Skeletal muscle tissue (tissue), 4 donors: Measurements from ENCODE around the gene CDK5RAP3. TPM values are rescaled to one million over a fixed set of nuclear protein-coding genes. Genes with fewer than 3 reads are reported as not detected.
A peak's percentile ranks its signal among the peaks of the same experiment; 100 is the strongest.

ENCODE experiments used
- H3K27ac ChIP-seq: one replicate; pipeline ENCODE4 v1.7.0; 2013; ENCODE audit warnings: mild to moderate bottlenecking, low read depth, low read length, inconsistent platforms
- H3K27me3 ChIP-seq, 3 donors: one replicate each; pipeline ENCODE4 v1.7.0; 2013; ENCODE audit warnings: low read length in 3 of 3; ENCODE audit not compliant: control insufficient read depth in 3 of 3, insufficient read depth in 3 of 3
- H3K36me3 ChIP-seq, 3 donors: one replicate each; pipeline ENCODE4 v1.7.0; 2013; ENCODE audit warnings: low read length in 3 of 3; ENCODE audit not compliant: control insufficient read depth in 3 of 3, insufficient read depth in 3 of 3
- H3K4me1 ChIP-seq, 3 donors: one replicate each; pipeline ENCODE4 v1.7.0; 2013; ENCODE audit warnings: low read length in 3 of 3, mild to moderate bottlenecking in 3 of 3; ENCODE audit not compliant: control insufficient read depth in 3 of 3, insufficient read depth in 3 of 3
- H3K4me3 ChIP-seq, 3 donors: one replicate each; pipeline ENCODE4 v1.7.0; 2013; ENCODE audit warnings: low read length in 3 of 3
- H3K9ac ChIP-seq, 3 donors: one replicate each; pipeline ENCODE4 v1.7.0; 2013; ENCODE audit warnings: low read length in 3 of 3, mild to moderate bottlenecking in 3 of 3, moderate library complexity in 2 of 3, low read depth in 1 of 3
- H3K9me3 ChIP-seq, 3 donors: one replicate each; pipeline ENCODE4 v1.7.0; 2013; ENCODE audit warnings: low read length in 3 of 3; ENCODE audit not compliant: control insufficient read depth in 3 of 3
- total RNA-seq: library from RNA; depleted of rRNA; stranded (reverse); fragments of >200 nt; gene quantifications from one replicate; pipeline ENCODE4 v1.2.3, GENCODE V29; 2014
- donor health status: Osteomylitis.

CDK5RAP3 gene
- total RNA-seq, 1 donor from 2014 or later: 59.0 TPM

GRCh38 chr17:48003417-48004151, 32.7 kb downstream of the CDK5RAP3 start:
- Histone ChIP-seq H3K4me1 (peaks cover 3 to 10% (median 6%) of the 10 kb centered on the region in 3 donors), H3K9ac (no peak overlapping the region), H3K9me3 (no peaks in the 10 kb centered on the region), H3K4me3 (no peak overlapping the region), H3K27ac (peak overlapping the region; percentile 50), H3K36me3 (no peaks in the 10 kb centered on the region), H3K27me3 (peaks cover 0 to 5% (median 3%) of the 10 kb centered on the region in 3 donors)

DNA sequence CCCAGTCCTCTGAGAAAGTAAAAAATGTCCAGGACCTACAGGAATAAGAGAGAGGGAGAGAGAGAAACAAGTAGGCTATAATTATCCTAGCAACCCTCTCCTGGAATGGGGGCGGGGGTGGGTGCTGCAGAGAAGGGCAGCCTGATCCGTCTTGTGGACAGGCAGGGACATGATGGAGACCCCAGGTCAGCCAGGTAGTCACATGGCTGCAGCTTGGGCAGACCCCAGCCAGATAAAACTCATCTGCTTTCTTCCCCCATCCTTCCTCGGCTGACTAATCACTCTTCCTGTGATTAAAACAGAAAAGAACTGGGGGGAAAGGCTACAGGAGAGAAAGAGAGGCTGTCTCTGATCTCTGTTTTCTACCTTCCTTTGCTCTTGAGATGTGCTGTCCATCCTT, 34.1 kb downstream of the CDK5RAP3 start:
- Histone ChIP-seq H3K27ac (no peak overlapping the region), H3K9me3 (no peaks in the 10 kb centered on the region), H3K9ac (no peak overlapping the region)

GRCh38 chr17:48006936-48007709, 36.2 kb downstream of the CDK5RAP3 start:
- H3K4me1 ChIP-seq: peaks cover 10 to 18% (median 11%) of the 10 kb centered on the region in 3 donors
- H3K27ac ChIP-seq: no peak overlapping the region
- H3K9ac ChIP-seq: no peak overlapping the region
- H3K4me3 ChIP-seq: no peak overlapping the region
- no peaks in the 10 kb centered on the region for H3K9me3 ChIP-seq
- peaks cover 12 to 19% (median 17%) of the 10 kb centered on the region in 3 donors for H3K27me3 ChIP-seq
- no peaks in the 10 kb centered on the region for H3K36me3 ChIP-seq

More for the DNA sequence above, 34.1 kb downstream of the CDK5RAP3 start:
- peaks cover 0 to 10% (median 6%) of the 10 kb centered on the region in 3 donors for H3K27me3 ChIP-seq
- peaks cover 3 to 10% (median 6%) of the 10 kb centered on the region in 3 donors for H3K4me1 ChIP-seq
- H3K36me3 ChIP-seq: no peaks in the 10 kb centered on the region
- no peak overlapping the region for H3K4me3 ChIP-seq

GRCh38 chr17:48010193-48010592, 39.3 kb downstream of the CDK5RAP3 start:
- no peak overlapping the region for H3K9ac ChIP-seq
- H3K27me3 ChIP-seq: peaks cover 28 to 37% (median 33%) of the 10 kb centered on the region in 3 donors

DNA sequence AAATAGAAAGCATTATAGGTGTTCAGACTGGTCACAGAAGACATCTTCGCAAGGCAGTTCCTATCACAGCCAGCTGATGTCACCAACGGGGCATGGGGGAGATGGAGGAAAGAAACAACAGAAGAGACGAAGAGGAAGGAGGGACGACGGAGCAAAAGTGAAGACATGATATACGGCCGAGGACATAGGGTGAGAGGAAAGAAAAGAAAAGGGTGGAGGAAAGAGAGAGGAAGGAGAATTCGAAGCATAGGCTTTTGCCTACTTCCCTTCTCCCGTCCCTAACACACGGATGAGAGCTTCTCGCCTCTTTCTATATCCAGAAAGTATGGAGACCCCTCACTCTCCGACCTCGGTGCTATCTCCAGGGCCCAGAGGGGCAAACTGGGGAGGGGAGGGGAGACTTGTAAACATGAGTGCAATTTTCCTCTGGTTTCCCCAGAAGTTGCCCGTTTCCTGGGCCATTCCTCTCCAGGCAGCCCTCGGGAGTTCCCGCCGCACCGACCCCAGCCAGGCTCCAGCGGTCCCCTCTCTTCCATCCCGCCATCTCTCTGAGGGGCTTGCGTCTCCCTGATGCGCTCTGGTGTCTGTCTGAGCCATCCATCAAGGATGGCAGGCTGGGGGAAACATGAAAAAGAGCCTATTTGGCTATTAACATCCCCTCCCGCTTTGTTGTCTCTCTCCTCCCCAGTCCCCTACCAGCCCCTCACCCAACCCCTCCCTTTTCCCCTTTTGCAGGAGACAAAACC, 40.7 kb downstream of the CDK5RAP3 start:
- Histone ChIP-seq H3K27ac (no peak overlapping the region), H3K4me3 (peak overlapping the region; percentile 6 to 54 (median 35)), H3K36me3 (no peaks in the 10 kb centered on the region), H3K9ac (peak overlapping the region in 1 of 3 donors; percentile 3), H3K4me1 (peaks cover 5 to 13% (median 11%) of the 10 kb centered on the region in 3 donors), H3K9me3 (no peaks in the 10 kb centered on the region), H3K27me3 (peaks cover 28 to 43% (median 32%) of the 10 kb centered on the region in 3 donors)

More at GRCh38 chr17:48010193-48010592, 39.3 kb downstream of the CDK5RAP3 start:
- Histone ChIP-seq H3K36me3 (no peaks in the 10 kb centered on the region), H3K4me1 (peaks cover 5 to 13% (median 11%) of the 10 kb centered on the region in 3 donors), H3K4me3 (no peak overlapping the region), H3K27ac (no peak overlapping the region), H3K9me3 (no peaks in the 10 kb centered on the region)

DNA sequence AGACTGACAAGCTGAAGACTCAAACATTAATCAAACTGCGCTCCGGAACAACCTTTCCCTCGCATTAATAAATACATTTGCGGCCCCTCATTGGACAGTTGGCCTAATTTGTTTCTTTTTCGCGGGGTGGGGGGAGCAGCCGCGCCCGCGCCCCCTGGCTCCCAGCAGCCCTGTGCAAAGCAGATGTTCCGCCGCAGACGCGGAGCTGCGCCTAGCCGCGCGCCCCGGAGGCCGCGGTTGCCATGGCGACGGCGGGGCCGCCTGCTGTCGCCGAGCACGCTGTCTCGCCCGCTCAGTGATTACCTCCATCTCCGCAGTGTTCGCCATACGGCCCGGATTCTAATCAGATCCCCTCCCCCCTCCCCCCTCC, 41.2 kb downstream of the CDK5RAP3 start:
- H3K27ac ChIP-seq: no peak overlapping the region
- H3K27me3 ChIP-seq: peaks cover 28 to 43% (median 32%) of the 10 kb centered on the region in 3 donors
- H3K9ac ChIP-seq: no peak overlapping the region
- peak overlapping the region; percentile 35 to 54 (median 35) for H3K4me3 ChIP-seq
- no peaks in the 10 kb centered on the region for H3K9me3 ChIP-seq
- no peaks in the 10 kb centered on the region for H3K36me3 ChIP-seq
- peaks cover 5 to 13% (median 11%) of the 10 kb centered on the region in 3 donors for H3K4me1 ChIP-seq

DNA sequence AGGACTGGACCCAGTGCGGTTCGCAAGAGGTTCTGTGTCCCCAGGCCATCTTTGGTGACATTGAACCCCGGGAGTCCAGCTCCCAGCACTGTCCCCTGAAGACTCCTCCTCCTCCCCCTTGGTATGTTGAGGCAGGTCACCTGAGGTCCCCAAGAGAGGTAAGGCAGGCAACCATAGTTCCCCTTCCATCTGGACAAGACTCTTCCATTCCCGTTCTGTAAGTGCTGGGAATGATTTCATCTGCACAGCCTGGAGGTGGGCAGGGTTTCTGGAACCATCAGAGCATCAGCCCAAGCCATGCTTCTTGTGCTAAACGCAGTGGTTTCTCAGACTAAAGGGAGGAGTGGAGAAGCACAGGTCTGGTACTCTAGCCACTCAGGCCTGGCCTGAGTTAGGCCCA, 41.7 kb downstream of the CDK5RAP3 start:
- peaks cover 5 to 13% (median 11%) of the 10 kb centered on the region in 3 donors for H3K4me1 ChIP-seq
- H3K4me3 ChIP-seq: no peak overlapping the region
- H3K9ac ChIP-seq: no peak overlapping the region
- no peaks in the 10 kb centered on the region for H3K9me3 ChIP-seq
- H3K27me3 ChIP-seq: peaks cover 28 to 43% (median 32%) of the 10 kb centered on the region in 3 donors
- no peaks in the 10 kb centered on the region for H3K36me3 ChIP-seq
- no peak overlapping the region for H3K27ac ChIP-seq

DNA sequence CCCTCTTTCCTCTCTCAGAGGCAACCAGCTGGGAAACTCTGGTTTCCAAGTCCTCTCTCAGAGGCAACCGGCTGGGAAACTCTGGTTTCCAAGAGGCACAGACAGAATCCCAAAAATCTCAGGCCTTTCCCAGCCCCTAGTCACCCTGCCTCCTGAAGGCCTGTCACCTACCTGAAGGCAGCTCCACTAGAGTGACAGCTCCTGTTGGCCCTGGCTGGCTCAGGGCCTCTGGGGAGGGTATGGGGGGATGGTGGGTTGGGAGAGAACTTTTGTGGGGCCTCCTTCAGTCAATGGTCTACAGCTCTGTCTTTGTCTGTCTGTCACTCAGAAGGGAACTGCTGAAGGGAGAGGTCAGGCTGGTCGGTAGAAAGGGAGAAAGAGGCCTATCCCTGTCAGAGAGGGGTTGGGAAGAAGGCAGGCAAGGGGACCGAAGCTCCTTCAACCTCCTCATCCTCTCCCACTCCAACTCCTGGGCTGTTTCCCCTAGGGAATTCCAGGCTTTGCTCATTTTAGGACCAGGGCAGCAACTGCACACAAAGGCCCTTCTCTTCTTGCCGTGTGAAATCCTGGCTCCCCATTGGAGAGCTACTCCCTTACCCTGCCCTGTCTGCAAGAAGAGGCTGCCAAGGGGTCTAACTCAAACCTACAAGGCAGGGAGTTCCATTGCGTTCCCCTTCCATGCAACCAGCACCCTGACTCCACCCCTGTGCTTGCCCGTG, 43.1 kb downstream of the CDK5RAP3 start:
- Histone ChIP-seq H3K36me3 (no peaks in the 10 kb centered on the region), H3K27me3 (peaks cover 28 to 45% (median 32%) of the 10 kb centered on the region in 3 donors), H3K27ac (no peak overlapping the region)

GRCh38 chr17:48014595-48015111, 43.7 kb downstream of the CDK5RAP3 start:
- Histone ChIP-seq H3K9ac (no peak overlapping the region), H3K9me3 (no peaks in the 10 kb centered on the region), H3K4me1 (peaks cover 5 to 13% (median 11%) of the 10 kb centered on the region in 3 donors), H3K4me3 (no peak overlapping the region), H3K36me3 (no peaks in the 10 kb centered on the region), H3K27ac (no peak overlapping the region), H3K27me3 (peaks cover 28 to 45% (median 30%) of the 10 kb centered on the region in 3 donors)

More for the DNA sequence above, 43.1 kb downstream of the CDK5RAP3 start:
- Histone ChIP-seq H3K4me3 (no peak overlapping the region), H3K9me3 (no peaks in the 10 kb centered on the region), H3K4me1 (peaks cover 5 to 13% (median 11%) of the 10 kb centered on the region in 3 donors), H3K9ac (no peak overlapping the region)
